IMR-90 (cell line): ENCODE measurements around the gene ZNF554.

Experiments used
- BHLHE40 ChIP-seq: fragments of 150-350 bp; IDR thresholded peaks from 2 replicates; pipeline ENCODE4 v1.6.1; 2016; ENCODE audit warnings: mild to moderate bottlenecking, low read depth, low read length
- CEBPB ChIP-seq: IDR thresholded peaks from 2 replicates; pipeline ENCODE4 v1.6.1; 2012; ENCODE audit warnings: low read depth, low read length, improper control_type of control experiment
- CTCF ChIP-seq: conservative IDR thresholded peaks from 2 replicates; pipeline ENCODE4 v1.5.1; 2012; ENCODE audit warnings: mild to moderate bottlenecking, low read depth, low read length, improper control_type of control experiment
- ELK1 ChIP-seq: fragments of 150-350 bp; IDR thresholded peaks from 2 replicates; pipeline ENCODE4 v1.6.1; 2016; ENCODE audit warnings: low read depth, mild to moderate bottlenecking, low read length, moderate library complexity, borderline replicate concordance
- MAFK ChIP-seq: IDR thresholded peaks from 2 replicates; pipeline ENCODE4 v1.6.1; 2012; ENCODE audit warnings: low read depth, low read length, improper control_type of control experiment
- MAZ ChIP-seq: IDR thresholded peaks from 2 replicates; pipeline ENCODE4 v1.6.1; 2012; ENCODE audit warnings: low read depth, mild to moderate bottlenecking, low read length, improper control_type of control experiment, moderate library complexity, borderline replicate concordance
- MXI1 ChIP-seq: IDR thresholded peaks from 2 replicates; pipeline ENCODE4 v1.6.1; 2012; ENCODE audit warnings: low read depth, mild to moderate bottlenecking, low read length, moderate library complexity, borderline replicate concordance
- POLR2A ChIP-seq: IDR thresholded peaks from 2 replicates; pipeline ENCODE4 v1.6.1; 2012; ENCODE audit warnings: mild to moderate bottlenecking, low read depth, low read length
- RCOR1 ChIP-seq: IDR thresholded peaks from 2 replicates; pipeline ENCODE4 v1.6.1; 2012; ENCODE audit warnings: mild to moderate bottlenecking, low read length, improper control_type of control experiment; ENCODE audit not compliant: insufficient replicate concordance

GRCh38 chr19:2853015-2853606 lies 33.4 kb downstream of the ZNF554 start:
- TF ChIP-seq CTCF (no peak), POLR2A (no peak), ELK1 (no peak), MAZ (no peak), RCOR1 (no peak), MAFK (no peak), MXI1 (no peak), CEBPB (no peak), BHLHE40 (no peak)
